Measurements from ENCODE around the gene GPR22.

The GPR22 gene

DNA sequence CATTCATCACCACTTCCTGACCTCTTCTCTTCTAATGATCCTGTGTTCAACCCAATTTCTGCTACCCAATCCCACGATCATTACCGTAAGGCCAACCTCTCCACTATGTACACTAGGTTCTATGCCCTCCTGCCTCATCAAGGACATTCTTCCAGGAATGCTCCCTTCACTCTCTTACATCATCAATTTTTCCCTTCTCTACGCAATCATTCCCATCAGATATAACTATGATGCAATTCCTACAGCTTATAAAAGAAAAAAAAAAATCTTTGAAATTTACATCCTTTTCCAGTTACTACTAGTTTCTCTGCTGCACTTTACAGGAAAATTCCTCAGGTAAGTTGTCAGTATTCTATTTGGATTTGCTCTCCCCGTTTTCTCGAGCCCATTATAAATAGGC, 30.8 kb upstream of the GPR22 start:
- DNase-seq (ENCODE audit: low read depth, low spot score): no peak
- no peak overlapping the region for H3K4me3 ChIP-seq (ENCODE audit: low read depth, low read length)
- ChIA-PET POLR2A (no interaction called here), CTCF (no interaction called here)
- TF ChIP-seq, protein P1, sequence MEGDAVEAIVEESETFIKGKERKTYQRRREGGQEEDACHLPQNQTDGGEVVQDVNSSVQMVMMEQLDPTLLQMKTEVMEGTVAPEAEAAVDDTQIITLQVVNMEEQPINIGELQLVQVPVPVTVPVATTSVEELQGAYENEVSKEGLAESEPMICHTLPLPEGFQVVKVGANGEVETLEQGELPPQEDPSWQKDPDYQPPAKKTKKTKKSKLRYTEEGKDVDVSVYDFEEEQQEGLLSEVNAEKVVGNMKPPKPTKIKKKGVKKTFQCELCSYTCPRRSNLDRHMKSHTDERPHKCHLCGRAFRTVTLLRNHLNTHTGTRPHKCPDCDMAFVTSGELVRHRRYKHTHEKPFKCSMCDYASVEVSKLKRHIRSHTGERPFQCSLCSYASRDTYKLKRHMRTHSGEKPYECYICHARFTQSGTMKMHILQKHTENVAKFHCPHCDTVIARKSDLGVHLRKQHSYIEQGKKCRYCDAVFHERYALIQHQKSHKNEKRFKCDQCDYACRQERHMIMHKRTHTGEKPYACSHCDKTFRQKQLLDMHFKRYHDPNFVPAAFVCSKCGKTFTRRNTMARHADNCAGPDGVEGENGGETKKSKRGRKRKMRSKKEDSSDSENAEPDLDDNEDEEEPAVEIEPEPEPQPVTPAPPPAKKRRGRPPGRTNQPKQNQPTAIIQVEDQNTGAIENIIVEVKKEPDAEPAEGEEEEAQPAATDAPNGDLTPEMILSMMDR (IDR thresholded peaks at IDR 0.05; ENCODE audit: insufficient read depth, low read length, missing control alignments): no peak

DNA sequence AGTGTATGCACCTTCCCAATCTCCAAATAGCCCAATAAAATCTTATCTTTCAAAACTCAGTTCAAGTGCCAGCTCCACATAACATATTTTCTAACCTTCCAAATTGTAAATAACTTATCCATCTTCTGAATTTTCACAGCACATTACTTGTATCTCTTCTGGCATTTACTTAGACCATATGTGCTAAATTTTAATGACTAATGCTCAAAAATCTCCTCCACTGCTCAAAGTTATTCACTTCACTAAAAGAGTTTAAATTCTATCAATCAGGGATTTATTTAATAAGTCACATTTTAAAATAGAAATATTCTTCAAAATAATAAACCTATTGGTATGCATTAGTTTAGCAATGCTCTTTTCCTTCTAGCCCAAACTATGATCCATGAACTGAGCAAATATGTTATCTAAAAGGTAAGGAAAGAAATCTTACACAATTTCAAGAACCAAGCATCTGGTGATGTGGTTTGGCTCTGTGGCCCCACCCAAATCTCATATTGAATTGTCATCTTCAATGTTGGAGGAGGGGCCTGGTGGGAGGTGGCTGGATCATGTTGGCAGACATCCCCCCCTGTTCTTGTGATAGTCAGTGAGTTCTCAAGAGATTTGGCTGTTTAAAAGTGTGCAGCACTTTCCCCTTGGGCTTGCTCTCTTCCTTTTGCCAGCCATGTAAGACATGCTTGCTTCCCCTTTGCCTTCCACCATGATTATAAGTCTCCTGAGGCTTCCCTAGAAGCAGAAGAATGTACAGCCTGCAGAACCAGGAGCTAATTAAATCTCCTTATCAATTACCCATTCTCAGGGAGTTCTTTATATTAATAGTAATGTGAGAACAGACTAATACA, 28.1 kb upstream of the GPR22 start:
- ChIA-PET POLR2A (no interaction called here), CTCF (no interaction called here)
- H3K4me3 ChIP-seq (ENCODE audit: low read depth, low read length): no peak overlapping the region
- TF ChIP-seq, protein P1 (IDR thresholded peaks at IDR 0.05; ENCODE audit: insufficient read depth, low read length, missing control alignments): no peak
- no peak for DNase-seq (ENCODE audit: low read depth, low spot score)

DNA sequence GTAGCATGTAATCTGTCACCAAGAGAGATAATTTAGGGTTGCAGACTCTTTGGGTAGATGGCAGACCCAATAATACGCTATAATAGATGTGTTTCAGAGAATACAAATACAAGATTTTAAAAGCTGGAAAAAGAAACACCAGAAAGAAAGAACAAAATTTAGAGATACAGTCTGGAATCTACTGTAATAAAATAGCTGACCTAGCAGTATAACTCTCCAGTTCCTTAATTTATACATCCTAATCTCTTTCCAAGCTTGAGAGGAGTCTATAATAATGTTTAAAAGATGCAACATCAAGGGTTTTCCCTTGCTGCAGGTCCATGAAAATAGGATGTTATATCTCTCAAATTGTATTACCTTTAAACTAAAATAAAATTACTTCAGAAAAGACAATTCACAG, 27.2 kb upstream of the GPR22 start:
- no peak overlapping the region for H3K4me3 ChIP-seq (ENCODE audit: low read depth, low read length)
- CTCF ChIA-PET: no interaction called here
- POLR2A ChIA-PET: no interaction called here
- TF ChIP-seq, protein P1 (IDR thresholded peaks at IDR 0.05; ENCODE audit: insufficient read depth, low read length, missing control alignments): no peak
- no peak for DNase-seq (ENCODE audit: low read depth, low spot score)

DNA sequence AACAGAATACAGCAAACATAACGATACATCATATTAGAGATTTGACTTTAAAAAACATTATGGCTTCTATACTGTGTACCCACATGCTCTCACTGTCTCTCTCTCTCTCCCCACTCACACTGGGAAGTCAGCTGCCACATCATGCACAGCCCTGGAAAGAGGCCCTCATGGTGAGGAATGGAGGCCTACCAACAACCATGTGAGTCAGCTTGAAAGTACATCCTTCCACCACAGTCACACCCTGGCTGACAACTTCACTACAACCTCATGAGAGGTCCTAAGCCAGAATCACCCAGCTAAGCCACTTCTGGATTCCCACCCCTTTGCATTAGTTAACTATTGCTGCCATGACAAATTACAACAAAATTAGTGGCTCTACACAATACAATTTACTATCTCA, 23.3 kb upstream of the GPR22 start:
- H3K4me3 ChIP-seq (ENCODE audit: low read depth, low read length): no peak overlapping the region
- ChIA-PET CTCF (interaction anchor here (0.9 to 1.4 kb wide), 2 partner anchors 17 to 247 kb away, joined by 3 read pairs; no protein-coding TSS in a partner anchor), POLR2A (no interaction called here)
- DNase-seq (ENCODE audit: low read depth, low spot score): no peak
- TF ChIP-seq, protein P1 (IDR thresholded peaks at IDR 0.05; ENCODE audit: insufficient read depth, low read length, missing control alignments): no peak

DNA sequence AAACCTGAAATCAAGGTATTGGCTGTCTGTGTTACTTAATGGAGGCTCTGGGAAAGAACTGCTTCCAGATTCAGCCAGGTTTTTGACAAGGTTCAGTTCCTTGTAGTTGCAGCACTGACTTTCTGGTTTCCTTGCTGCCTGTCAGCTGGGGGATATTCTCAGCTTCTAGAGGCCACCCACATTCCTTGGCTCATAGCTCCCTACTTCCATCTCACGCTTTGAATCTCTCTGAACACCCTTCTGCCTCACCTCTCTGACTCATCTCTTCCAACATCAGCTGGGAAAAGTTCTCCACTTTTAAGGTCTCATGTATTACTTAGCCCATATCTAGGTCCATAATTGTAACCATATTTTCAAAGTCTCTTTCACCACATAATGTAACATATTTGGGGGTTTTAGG, 22.9 kb upstream of the GPR22 start:
- ChIA-PET CTCF (interaction anchor here (1.4 to 1.6 kb wide), 3 partner anchors 17 to 432 kb away, joined by 3 to 5 read pairs (median 3); no protein-coding TSS in a partner anchor), POLR2A (no interaction called here)
- no peak for DNase-seq (ENCODE audit: low read depth, low spot score)
- H3K4me3 ChIP-seq (ENCODE audit: low read depth, low read length): no peak overlapping the region
- TF ChIP-seq, protein P1 (IDR thresholded peaks at IDR 0.05; ENCODE audit: insufficient read depth, low read length, missing control alignments): no peak

DNA sequence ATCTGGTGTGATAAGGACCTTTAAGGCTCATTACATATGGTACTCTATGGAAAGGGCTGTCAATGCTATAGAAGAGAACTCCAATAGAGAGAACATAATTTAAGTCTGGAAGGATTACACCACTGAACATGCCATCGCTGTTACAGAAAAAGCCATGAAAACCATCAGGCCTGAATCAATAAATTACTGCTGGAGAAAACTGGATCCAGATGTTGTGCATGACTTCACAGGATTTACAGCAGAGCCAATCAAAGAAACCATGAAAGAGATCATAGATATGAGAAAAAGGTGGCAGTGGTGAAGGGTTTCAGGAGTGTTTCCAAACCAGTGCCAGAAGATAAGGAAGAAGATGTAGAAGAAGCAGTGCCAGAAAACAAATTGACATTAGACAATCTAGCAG, 18.9 kb upstream of the GPR22 start:
- ChIA-PET POLR2A (no interaction called here), CTCF (interaction anchor here (1.6 kb wide), 1 partner anchor 12 kb away, joined by 5 read pairs; no protein-coding TSS in a partner anchor)
- H3K4me3 ChIP-seq (ENCODE audit: low read depth, low read length): no peak overlapping the region
- no peak for DNase-seq (ENCODE audit: low read depth, low spot score)
- TF ChIP-seq, protein P1 (IDR thresholded peaks at IDR 0.05; ENCODE audit: insufficient read depth, low read length, missing control alignments): no peak

Measured in AG04449 (cell line).